SK-N-SH (cell line): Measurements from ENCODE around the gene LARP1. TPM values are rescaled to one million over a fixed set of nuclear protein-coding genes. Genes with fewer than 3 reads are reported as not detected.

Experiments used
- CTCF ChIA-PET: fragments of 300-600, 350-600 bp; formaldehyde crosslinking; extraction: SDS; loops from one replicate; lab custom pipeline; 2021; lab: Yijun Ruan, JAX
- POLR2A ChIA-PET: fragments of 350-600 bp; sonication (Branson Sonifier 250); formaldehyde crosslinking; extraction: SDS; loops from one replicate; lab custom pipeline; 2020; ENCODE audit warnings: antibody characterized with exemption, inconsistent platforms; lab: Yijun Ruan, JAX
- DNase-seq: peaks from one replicate; pipeline ENCODE4 v3.0.0; 2012
- H2AFZ ChIP-seq: fragments of 200-600 bp; sonication (generic); 2 replicates; pipeline ENCODE4 v1.8.1; 2016; ENCODE audit warnings: antibody characterized with exemption, mild to moderate bottlenecking, low read depth
- H3F3A ChIP-seq: fragments of 200-600 bp; sonication (generic); replicated peaks from 2 replicates; pipeline ENCODE3; 2016; ENCODE audit warnings: antibody characterized with exemption, mild to moderate bottlenecking; ENCODE audit not compliant: insufficient read depth
- H3K27ac ChIP-seq, 2 experiments: fragments of 200-500 bp in 1 of 2; fragments of 200-600 bp in 1 of 2; sonication (Bioruptor generic) in 1 of 2; sonication (generic), shearing (Covaris generic) in 1 of 2; 2 replicates each; pipeline versions ENCODE4 v1.5.1 to v1.6.1; 2014 to 2016; ENCODE audit warnings: low read depth in 2 of 2, inconsistent platforms in 1 of 2, low read length in 1 of 2, mild to moderate bottlenecking in 1 of 2, mixed read lengths in 1 of 2
- H3K27me3 ChIP-seq: fragments of 200-600 bp; sonication (generic), shearing (Covaris generic); 2 replicates; pipeline ENCODE4 v1.6.1; 2016; ENCODE audit warnings: mixed run types; ENCODE audit not compliant: insufficient read depth
- H3K36me3 ChIP-seq, 2 experiments: fragments of 200-500 bp in 1 of 2; fragments of 200-600 bp in 1 of 2; sonication (Bioruptor generic) in 1 of 2; sonication (generic) in 1 of 2; replicated peaks in 1 of 2; 2 replicates each; pipeline versions ENCODE3 to v1.5.1; 2014 to 2016; ENCODE audit warnings: low read length in 1 of 2, mild to moderate bottlenecking in 1 of 2; ENCODE audit not compliant: insufficient read depth in 2 of 2, control insufficient read depth in 1 of 2
- H3K4me1 ChIP-seq, 2 experiments: fragments of 200-500 bp in 1 of 2; fragments of 200-600 bp in 1 of 2; sonication (Bioruptor generic) in 1 of 2; sonication (generic), shearing (Covaris generic) in 1 of 2; 2 replicates each; pipeline versions ENCODE4 v1.5.1 to v1.6.1; 2014 to 2016; ENCODE audit warnings: low read depth in 1 of 2, low read length in 1 of 2, mixed run types in 1 of 2; ENCODE audit not compliant: insufficient read depth in 2 of 2, control insufficient read depth in 1 of 2
- H3K4me2 ChIP-seq: fragments of 200-600 bp; sonication (generic), shearing (Covaris generic); 2 replicates; pipeline ENCODE4 v1.6.1; 2017; ENCODE audit warnings: mixed run types
- H3K4me3 ChIP-seq, 2 experiments: fragments of 200-500 bp in 1 of 2; fragments of 200-600 bp in 1 of 2; sonication (Bioruptor generic) in 1 of 2; sonication (generic), shearing (Covaris generic) in 1 of 2; 2 replicates each; pipeline versions ENCODE4 v1.5.1 to v1.8.1; 2014 to 2016; ENCODE audit warnings: low read depth in 2 of 2, inconsistent platforms in 1 of 2, low read length in 1 of 2, mild to moderate bottlenecking in 1 of 2, mixed read lengths in 1 of 2, moderate library complexity in 1 of 2
- H3K79me2 ChIP-seq: fragments of 200-600 bp; sonication (generic); 2 replicates; pipeline ENCODE4 v1.8.1; 2017; ENCODE audit warnings: mild to moderate bottlenecking; ENCODE audit not compliant: insufficient read depth
- H3K9ac ChIP-seq: fragments of 200-600 bp; sonication (generic); 2 replicates; pipeline ENCODE4 v1.6.1; 2017; ENCODE audit warnings: mixed run types
- H3K9me2 ChIP-seq: fragments of 200-600 bp; sonication (generic); 2 replicates; pipeline ENCODE4 v1.6.1; 2017; ENCODE audit warnings: mixed run types
- H3K9me3 ChIP-seq: fragments of 200-600 bp; sonication (generic); 2 replicates; pipeline ENCODE4 v1.6.1; 2017; ENCODE audit warnings: mixed run types, mild to moderate bottlenecking, moderate library complexity
- H4K20me1 ChIP-seq: fragments of 200-600 bp; sonication (generic); 2 replicates; pipeline ENCODE4 v1.6.1; 2017; ENCODE audit warnings: mild to moderate bottlenecking, mixed run types; ENCODE audit not compliant: insufficient read depth
- CHD2 ChIP-seq: fragments of 150-350 bp; IDR thresholded peaks from 2 replicates; pipeline ENCODE4 v1.6.1; 2018; ENCODE audit warnings: low read length; ENCODE audit not compliant: partially characterized antibody
- CTCF ChIP-seq: fragments of 200-600 bp; sonication (generic); IDR thresholded peaks from 2 replicates; pipeline ENCODE4 v1.6.1; 2017; ENCODE audit warnings: antibody characterized with exemption, mild to moderate bottlenecking, moderate library complexity
- EP300 ChIP-seq, 2 experiments: IDR thresholded peaks; 2 replicates each; pipeline versions ENCODE4 v1.4.0 to v1.6.1; 2012; ENCODE audit warnings: borderline replicate concordance in 1 of 2, low read depth in 1 of 2, low read length in 1 of 2
- EZH2phosphoT487 ChIP-seq: fragments of 200-600 bp; sonication (generic); IDR thresholded peaks from 2 replicates; pipeline ENCODE4 v1.6.1; 2017; ENCODE audit warnings: low read depth, mixed run types, mild to moderate bottlenecking, antibody characterized with exemption, moderate library complexity, borderline replicate concordance
- FOXJ3 ChIP-seq: sonication (generic); formaldehyde crosslinking; IDR thresholded peaks from 2 replicates; pipeline ENCODE4 v1.5.1; 2020; ENCODE audit warnings: mild to moderate bottlenecking, missing genetic modification reagents
- GABPA ChIP-seq: IDR thresholded peaks from 2 replicates; pipeline ENCODE4 v1.4.0; 2012; ENCODE audit warnings: low read depth, mild to moderate bottlenecking
- GATA2 ChIP-seq: sonication (generic); formaldehyde crosslinking; IDR thresholded peaks from 2 replicates; pipeline ENCODE4 v1.5.0; 2020; ENCODE audit warnings: mild to moderate bottlenecking, missing genetic modification reagents
- JUND ChIP-seq: IDR thresholded peaks from 2 replicates; pipeline ENCODE4 v1.4.0; 2012
- MXI1 ChIP-seq: IDR thresholded peaks from 2 replicates; pipeline ENCODE4 v1.6.1; 2012; ENCODE audit warnings: mild to moderate bottlenecking, low read depth, low read length, improper control_type of control experiment
- POLR2AphosphoS5 ChIP-seq: IDR thresholded peaks from 2 replicates; pipeline ENCODE4 v1.6.1; 2012; ENCODE audit warnings: low read depth, low read length
- RAD21 ChIP-seq: IDR thresholded peaks from 2 replicates; pipeline ENCODE4 v1.6.1; 2012; ENCODE audit warnings: mild to moderate bottlenecking, low read length
- REST ChIP-seq: IDR thresholded peaks from 2 replicates; pipeline ENCODE4 v1.6.1; 2012; ENCODE audit warnings: mild to moderate bottlenecking, low read depth, low read length, moderate library complexity
- RFX5 ChIP-seq: IDR thresholded peaks from 2 replicates; pipeline ENCODE4 v1.6.1; 2012; ENCODE audit warnings: mild to moderate bottlenecking, improper control_type of control experiment, low read length
- RXRA ChIP-seq: IDR thresholded peaks from 2 replicates; pipeline ENCODE4 v1.4.0; 2012; ENCODE audit warnings: low read depth, mild to moderate bottlenecking, borderline replicate concordance
- TAF1 ChIP-seq: IDR thresholded peaks from 2 replicates; pipeline ENCODE4 v1.6.1; 2012; ENCODE audit warnings: low read depth, mild to moderate bottlenecking, low read length, moderate library complexity, borderline replicate concordance
- TCF12 ChIP-seq: IDR thresholded peaks from 2 replicates; pipeline ENCODE4 v1.4.0; 2012
- TEAD4 ChIP-seq: IDR thresholded peaks from 2 replicates; pipeline ENCODE4 v1.4.0; 2012; ENCODE audit warnings: mild to moderate bottlenecking, borderline replicate concordance; ENCODE audit not compliant: insufficient read depth
- USF2 ChIP-seq: fragments of 150-350 bp; IDR thresholded peaks from 2 replicates; pipeline ENCODE4 v1.6.1; 2017; ENCODE audit warnings: antibody characterized with exemption, low read length, low read depth, borderline replicate concordance
- WGBS: methylation state at CpG from one replicate; pipeline ENCODE4 v1.1.6; 2017; ENCODE audit warnings: low lambda C conversion rate; 5-methylcytosine and 5-hydroxymethylcytosine counted together
- polyA plus RNA-seq, 3 experiments: library from polyadenylated mRNA; depleted of rRNA; stranded (reverse); fragments of >200 nt; gene quantifications; 2 replicates each; pipeline ENCODE4 v1.2.3, GENCODE V29; 2012
- TF ChIP-seq, protein P1 (sequence below): IDR thresholded peaks from 2 replicates; pipeline ENCODE4 v1.4.0; 2012; ENCODE audit warnings: low read depth, borderline replicate concordance

Gene LARP1
- polyA plus RNA-seq, 1 of the 3 experiments (the other 2 are of a cell fraction): 57.4 TPM

DNA sequence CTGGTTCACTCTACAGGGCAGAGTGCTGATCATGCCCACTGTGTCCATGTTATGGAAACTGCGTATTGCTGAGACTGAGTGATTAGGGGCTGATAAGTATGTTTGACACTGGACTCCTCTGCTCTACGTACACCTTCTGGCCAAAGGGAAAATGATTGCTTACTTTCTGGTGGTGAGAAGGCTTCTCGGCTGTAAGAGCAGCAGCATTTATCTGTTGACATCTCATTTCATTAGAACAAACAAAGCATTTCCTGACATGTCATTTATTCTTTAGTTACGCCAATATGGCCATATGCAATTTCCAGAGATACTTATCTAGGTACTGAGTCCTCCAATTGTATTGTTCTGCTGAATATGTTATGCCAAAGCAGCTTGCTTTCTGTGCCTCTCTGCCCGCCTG lies 89.6 kb downstream of the LARP1 start:
- Histone ChIP-seq H3K36me3 (no peaks in the 10 kb centered on the region), H3K27ac (peak overlapping the region in 1 of 2 experiments; percentile 67; a peak in 2 of 4 replicates), H3K4me3 (no peak overlapping the region), H2AFZ (no peak overlapping the region), H3K9me2 (no peaks in the 10 kb centered on the region), H3F3A (peaks cover 7% of the 10 kb centered on the region), H3K9ac (no peak overlapping the region), H3K9me3 (no peaks in the 10 kb centered on the region), H4K20me1 (no peaks in the 10 kb centered on the region), H3K27me3 (no peaks in the 10 kb centered on the region), H3K4me1 (peaks cover 0 to 8% of the 10 kb centered on the region in 2 experiments; a peak in 2 of 4 replicates), H3K4me2 (no peak overlapping the region), H3K79me2 (no peaks in the 10 kb centered on the region)
- WGBS: 66% methylated on average over 5 of the region's 5 CpGs
- CTCF ChIA-PET: interaction anchor here (0.9 to 1.8 kb wide), 6 partner anchors 10 to 194 kb away, joined by 3 to 5 read pairs (median 3); no protein-coding TSS in a partner anchor
- POLR2A ChIA-PET: interaction anchor here (1.2 kb wide), 1 partner anchor 12 kb away, joined by 3 read pairs; no protein-coding TSS in a partner anchor
- peak; percentile 56 for DNase-seq
- TF ChIP-seq MXI1 (0 out of 2 replicates have a peak, but pooled peaks have one; percentile 14), EP300 (IDR thresholded peaks at IDR 0.05; ENCODE audit: borderline replicate concordance in 1 of 2, low read depth in 1 of 2, low read length in 1 of 2) (peak in 1 of 2 experiments; percentile 34; a peak in 1 of 4 replicates), GATA2 (CRISPR knock-in tag) (peak; percentile 94), CHD2 (peak; percentile 13), TAF1 (no peak)

DNA sequence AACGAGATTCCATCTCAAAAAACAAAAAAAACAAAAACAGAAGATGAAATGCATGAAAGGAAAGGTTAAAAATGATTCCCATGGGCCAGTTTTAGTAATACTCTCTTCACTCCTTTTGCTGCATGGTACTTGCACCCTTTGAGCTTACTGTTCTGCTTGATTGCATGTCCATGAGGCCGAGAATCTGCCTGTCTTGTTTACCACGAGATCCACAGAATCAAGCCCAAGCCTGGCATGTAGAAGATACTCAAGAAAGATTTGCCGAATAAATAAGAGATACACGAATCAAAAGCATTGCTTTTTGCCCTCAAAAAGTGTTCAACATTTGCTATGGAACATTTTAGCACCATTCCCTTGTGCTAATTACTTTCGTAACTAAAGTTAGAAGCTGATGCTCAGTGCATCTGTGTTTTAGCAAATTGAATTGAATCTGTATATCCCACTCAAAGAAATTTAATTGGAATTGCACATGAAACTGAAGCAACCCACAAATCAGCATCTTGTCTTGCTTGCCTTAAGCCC lies 94.1 kb downstream of the LARP1 start:
- TF ChIP-seq TEAD4 (no peak), RAD21 (no peak), TCF12 (no peak), FOXJ3 (CRISPR knock-in tag) (no peak), CHD2 (no peak), EZH2phosphoT487 (no peak), RFX5 (no peak), CTCF (no peak), JUND (no peak), REST (no peak), RXRA (no peak), USF2 (no peak), POLR2AphosphoS5 (no peak), TAF1 (no peak), GABPA (no peak)
- TF ChIP-seq, protein P1, sequence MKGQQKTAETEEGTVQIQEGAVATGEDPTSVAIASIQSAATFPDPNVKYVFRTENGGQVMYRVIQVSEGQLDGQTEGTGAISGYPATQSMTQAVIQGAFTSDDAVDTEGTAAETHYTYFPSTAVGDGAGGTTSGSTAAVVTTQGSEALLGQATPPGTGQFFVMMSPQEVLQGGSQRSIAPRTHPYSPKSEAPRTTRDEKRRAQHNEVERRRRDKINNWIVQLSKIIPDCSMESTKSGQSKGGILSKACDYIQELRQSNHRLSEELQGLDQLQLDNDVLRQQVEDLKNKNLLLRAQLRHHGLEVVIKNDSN: no peak
- TF ChIP-seq, all 33 proteins: peak for 0
- peaks cover 9 to 17% of the 10 kb centered on the region in 2 experiments; a peak in 3 of 4 replicates for H3K4me1 ChIP-seq
- ChIA-PET POLR2A (no interaction called here), CTCF (interaction anchor here (0.7 kb wide), 1 partner anchor 38 kb away, joined by 4 read pairs; no protein-coding TSS in a partner anchor)
- peaks cover 11% of the 10 kb centered on the region for H3F3A ChIP-seq
- no peaks in the 10 kb centered on the region for H3K9me2 ChIP-seq
- H3K4me3 ChIP-seq: peak overlapping the region; percentile 50 to 59; a peak in 2 of 4 replicates
- DNase-seq: no peak
- no peaks in the 10 kb centered on the region for H3K79me2 ChIP-seq
- H4K20me1 ChIP-seq: no peaks in the 10 kb centered on the region
- H2AFZ ChIP-seq: no peak overlapping the region
- H3K27ac ChIP-seq: no peak overlapping the region; a peak in 1 of 4 replicates
- H3K9ac ChIP-seq: no peak overlapping the region
- H3K9me3 ChIP-seq: no peaks in the 10 kb centered on the region
- 95% methylated on average over 6 of the region's 6 CpGs for WGBS
- no peaks in the 10 kb centered on the region for H3K36me3 ChIP-seq
- H3K27me3 ChIP-seq: no peaks in the 10 kb centered on the region
- peak overlapping the region; percentile 73; the same call in 1 of the 2 replicates for H3K4me2 ChIP-seq
